ENCODE measurements around the gene RPS14. TPM values are rescaled to one million over a fixed set of nuclear protein-coding genes. Genes with fewer than 3 reads are reported as not detected.

Gene RPS14
- 4,258 TPM for polyA plus RNA-seq (2013, experiment 1 of 2)
- 4,342 TPM for polyA plus RNA-seq (2013, experiment 2 of 2)

GRCh38 chr5:150449517-150450339 is at the start of gene RPS14:
TSS of gene RPS14 (minus strand) at chr5:150449739. CDS start at chr5:150447733, 2,006 bp downstream.
- peak within 1 kb of the TSS; percentile 95 for H4K5ac ChIP-seq (ENCODE audit: low read length)
- no peaks in the 10 kb centered on the region for H3K27me3 ChIP-seq (ENCODE audit: insufficient read depth, low read length, poor library complexity)
- H3K23ac ChIP-seq (ENCODE audit: low read length): peak within 1 kb of the TSS; percentile 92
- peak within 1 kb of the TSS; percentile 84 for H2BK120ac ChIP-seq (ENCODE audit: low read depth, low read length)
- no peak within 1 kb of the TSS for H2BK15ac ChIP-seq (replicated peaks; ENCODE audit: low read depth)
- H3K9ac ChIP-seq (ENCODE audit: low read length): peak within 1 kb of the TSS; percentile 100
- H3K4me2 ChIP-seq (ENCODE audit: low read length): peak within 1 kb of the TSS; percentile 79
- DNase-seq: peak; percentile 97
- WGBS (ENCODE audit: extremely low coverage, insufficient coverage, low lambda C conversion rate): no CpG with 5 or more reads among the region's 58 CpGs
- H3K56ac ChIP-seq (ENCODE audit: low read length): peak within 1 kb of the TSS; percentile 100
- H3K4me1 ChIP-seq (ENCODE audit: control insufficient read depth, low read depth, low read length): peaks cover 5% of the 10 kb centered on the region
- H3K27ac ChIP-seq (ENCODE audit: low read depth, low read length): peak within 1 kb of the TSS; percentile 65
- H3K18ac ChIP-seq (ENCODE audit: low read length): peak within 1 kb of the TSS; percentile 77
- no peak within 1 kb of the TSS for H4K8ac ChIP-seq (ENCODE audit: low read depth, low read length)
- H2AK5ac ChIP-seq (ENCODE audit: low read length): peak within 1 kb of the TSS; percentile 98
- H3K36me3 ChIP-seq (ENCODE audit: control insufficient read depth, insufficient read depth, low read length): peaks cover 26% of the 10 kb centered on the region
- H3K4me3 ChIP-seq (ENCODE audit: low read length): peak within 1 kb of the TSS; percentile 100
- peak within 1 kb of the TSS; percentile 99 for H2BK5ac ChIP-seq (ENCODE audit: low read length)
- H3K79me1 ChIP-seq (ENCODE audit: low read length): peaks cover 26% of the 10 kb centered on the region
- peaks cover 38% of the 10 kb centered on the region for H3K79me2 ChIP-seq (ENCODE audit: control insufficient read depth, insufficient read depth, low read length)
- peak within 1 kb of the TSS; percentile 28 for H3K4ac ChIP-seq (ENCODE audit: low read depth, low read length)

- no peak overlapping the region for H3K4me2 ChIP-seq (ENCODE audit: low read length)
- peak overlapping the region; percentile 48 for H3K9ac ChIP-seq (ENCODE audit: low read length)
- no peak overlapping the region for H3K4ac ChIP-seq (ENCODE audit: low read depth, low read length)
- H3K79me1 ChIP-seq (ENCODE audit: low read length): peaks cover 51% of the 10 kb centered on the region
- no peak for DNase-seq
- no peak overlapping the region for H3K4me3 ChIP-seq (ENCODE audit: low read length)
- H3K27ac ChIP-seq (ENCODE audit: low read depth, low read length): peak overlapping the region; percentile 25
- no peak overlapping the region for H2BK120ac ChIP-seq (ENCODE audit: low read depth, low read length)
- no peak overlapping the region for H4K5ac ChIP-seq (ENCODE audit: low read length)
- H3K79me2 ChIP-seq (ENCODE audit: control insufficient read depth, insufficient read depth, low read length): peaks cover 83% of the 10 kb centered on the region
- no peak overlapping the region for H3K23ac ChIP-seq (ENCODE audit: low read length)
- peak overlapping the region; percentile 96 for H2AK5ac ChIP-seq (ENCODE audit: low read length)
- no peaks in the 10 kb centered on the region for H3K27me3 ChIP-seq (ENCODE audit: insufficient read depth, low read length, poor library complexity)
- peaks cover 22% of the 10 kb centered on the region for H3K4me1 ChIP-seq (ENCODE audit: control insufficient read depth, low read depth, low read length)
- H2BK5ac ChIP-seq (ENCODE audit: low read length): peak overlapping the region; percentile 10
- peak overlapping the region; percentile 49 for H3K56ac ChIP-seq (ENCODE audit: low read length)
- H3K18ac ChIP-seq (ENCODE audit: low read length): no peak overlapping the region
- H3K36me3 ChIP-seq (ENCODE audit: control insufficient read depth, insufficient read depth, low read length): no peaks in the 10 kb centered on the region
- H4K8ac ChIP-seq (ENCODE audit: low read depth, low read length): no peak overlapping the region
- no peak overlapping the region for H2BK15ac ChIP-seq (replicated peaks; ENCODE audit: low read depth)
Observed at GRCh38 chr5:150498971-150499370, 49.4 kb upstream of the RPS14 start.

- Histone ChIP-seq H3K9ac (ENCODE audit: low read length) (peak overlapping the region; percentile 48), H3K79me1 (ENCODE audit: low read length) (peaks cover 47% of the 10 kb centered on the region), H3K36me3 (ENCODE audit: control insufficient read depth, insufficient read depth, low read length) (no peaks in the 10 kb centered on the region), H3K4me3 (ENCODE audit: low read length) (no peak overlapping the region), H2AK5ac (ENCODE audit: low read length) (peak overlapping the region; percentile 96), H3K27ac (ENCODE audit: low read depth, low read length) (peak overlapping the region; percentile 25), H3K23ac (ENCODE audit: low read length) (no peak overlapping the region), H3K4ac (ENCODE audit: low read depth, low read length) (peak overlapping the region; percentile 20), H4K5ac (ENCODE audit: low read length) (no peak overlapping the region), H3K4me2 (ENCODE audit: low read length) (no peak overlapping the region), H2BK120ac (ENCODE audit: low read depth, low read length) (no peak overlapping the region), H3K4me1 (ENCODE audit: control insufficient read depth, low read depth, low read length) (peaks cover 22% of the 10 kb centered on the region), H3K18ac (ENCODE audit: low read length) (no peak overlapping the region), H3K79me2 (ENCODE audit: control insufficient read depth, insufficient read depth, low read length) (peaks cover 81% of the 10 kb centered on the region), H4K8ac (ENCODE audit: low read depth, low read length) (no peak overlapping the region), H3K56ac (ENCODE audit: low read length) (peak overlapping the region; percentile 49), H3K27me3 (ENCODE audit: insufficient read depth, low read length, poor library complexity) (no peaks in the 10 kb centered on the region), H2BK15ac (replicated peaks; ENCODE audit: low read depth) (no peak overlapping the region), H2BK5ac (ENCODE audit: low read length) (peak overlapping the region; percentile 7)
- peak; percentile 75 for DNase-seq
- no CpG with 5 or more reads among the region's 6 CpGs for WGBS (ENCODE audit: extremely low coverage, insufficient coverage, low lambda C conversion rate)
Observed at GRCh38 chr5:150498501-150498900, 49.0 kb upstream of the RPS14 start.

GRCh38 chr5:150497989-150498317 is 48.4 kb upstream of the RPS14 start:
- no peak overlapping the region for H3K27ac ChIP-seq (ENCODE audit: low read depth, low read length)
- H2BK120ac ChIP-seq (ENCODE audit: low read depth, low read length): no peak overlapping the region
- no peaks in the 10 kb centered on the region for H3K27me3 ChIP-seq (ENCODE audit: insufficient read depth, low read length, poor library complexity)
- no CpG with 5 or more reads among the region's 5 CpGs for WGBS (ENCODE audit: extremely low coverage, insufficient coverage, low lambda C conversion rate)
- peaks cover 47% of the 10 kb centered on the region for H3K79me1 ChIP-seq (ENCODE audit: low read length)
- H3K18ac ChIP-seq (ENCODE audit: low read length): no peak overlapping the region
- peak overlapping the region; percentile 38 for H2AK5ac ChIP-seq (ENCODE audit: low read length)
- no peak overlapping the region for H3K9ac ChIP-seq (ENCODE audit: low read length)
- DNase-seq: no peak
- peaks cover 22% of the 10 kb centered on the region for H3K4me1 ChIP-seq (ENCODE audit: control insufficient read depth, low read depth, low read length)
- H3K36me3 ChIP-seq (ENCODE audit: control insufficient read depth, insufficient read depth, low read length): no peaks in the 10 kb centered on the region
- no peak overlapping the region for H2BK15ac ChIP-seq (replicated peaks; ENCODE audit: low read depth)
- no peak overlapping the region for H3K4me3 ChIP-seq (ENCODE audit: low read length)
- peak overlapping the region; percentile 74 for H3K56ac ChIP-seq (ENCODE audit: low read length)
- H3K4ac ChIP-seq (ENCODE audit: low read depth, low read length): no peak overlapping the region
- H3K23ac ChIP-seq (ENCODE audit: low read length): no peak overlapping the region
- no peak overlapping the region for H3K4me2 ChIP-seq (ENCODE audit: low read length)
- H4K8ac ChIP-seq (ENCODE audit: low read depth, low read length): no peak overlapping the region
- H3K79me2 ChIP-seq (ENCODE audit: control insufficient read depth, insufficient read depth, low read length): peaks cover 78% of the 10 kb centered on the region
- H2BK5ac ChIP-seq (ENCODE audit: low read length): no peak overlapping the region
- no peak overlapping the region for H4K5ac ChIP-seq (ENCODE audit: low read length)

GRCh38 chr5:150497274-150497988 is 47.9 kb upstream of the RPS14 start:
- Histone ChIP-seq H3K36me3 (ENCODE audit: control insufficient read depth, insufficient read depth, low read length) (no peaks in the 10 kb centered on the region), H3K27me3 (ENCODE audit: insufficient read depth, low read length, poor library complexity) (no peaks in the 10 kb centered on the region), H3K23ac (ENCODE audit: low read length) (no peak overlapping the region), H3K4ac (ENCODE audit: low read depth, low read length) (no peak overlapping the region), H3K27ac (ENCODE audit: low read depth, low read length) (peak overlapping the region; percentile 13), H3K79me2 (ENCODE audit: control insufficient read depth, insufficient read depth, low read length) (peaks cover 78% of the 10 kb centered on the region), H3K56ac (ENCODE audit: low read length) (peak overlapping the region; percentile 1), H2BK5ac (ENCODE audit: low read length) (peak overlapping the region; percentile 19), H4K5ac (ENCODE audit: low read length) (no peak overlapping the region), H3K4me1 (ENCODE audit: control insufficient read depth, low read depth, low read length) (peaks cover 22% of the 10 kb centered on the region), H3K4me3 (ENCODE audit: low read length) (no peak overlapping the region), H2AK5ac (ENCODE audit: low read length) (no peak overlapping the region), H3K18ac (ENCODE audit: low read length) (no peak overlapping the region), H3K9ac (ENCODE audit: low read length) (peak overlapping the region; percentile 11), H3K4me2 (ENCODE audit: low read length) (no peak overlapping the region), H3K79me1 (ENCODE audit: low read length) (peaks cover 46% of the 10 kb centered on the region), H2BK15ac (replicated peaks; ENCODE audit: low read depth) (no peak overlapping the region), H2BK120ac (ENCODE audit: low read depth, low read length) (no peak overlapping the region), H4K8ac (ENCODE audit: low read depth, low read length) (no peak overlapping the region)
- DNase-seq: no peak
- no CpG with 5 or more reads among the region's 14 CpGs for WGBS (ENCODE audit: extremely low coverage, insufficient coverage, low lambda C conversion rate)
